CD8-positive, alpha-beta memory T cell (primary cell): ENCODE data around the gene GPX7. TPM values are rescaled to one million over a fixed set of nuclear protein-coding genes. Genes with fewer than 3 reads are reported as not detected.

Source experiments
- CTCF ChIA-PET: fragments of 350-600 bp; sonication (Branson Sonifier 250); formaldehyde crosslinking; loops from one replicate; lab custom pipeline; 2021; ENCODE audit warnings: antibody characterized with exemption; lab: Charles Lee
- POLR2A ChIA-PET: fragments of 350-600 bp; sonication (Branson Sonifier 250); formaldehyde crosslinking; loops from one replicate; lab custom pipeline; 2021; ENCODE audit warnings: antibody characterized with exemption; lab: Charles Lee
- DNase-seq, 5 donors: peaks; one replicate each; pipeline versions ENCODE4 v3.0.0 to v3.0.0-alpha.2; 2020 to 2022; ENCODE audit warnings: mixed read lengths in 1 of 5
- H3K27ac ChIP-seq: one replicate; pipeline ENCODE4 v1.7.0; 2013; ENCODE audit warnings: low read depth, mild to moderate bottlenecking, low read length, moderate library complexity
- H3K27me3 ChIP-seq: 2 replicates; pipeline ENCODE4 v1.7.0; 2013; ENCODE audit warnings: low read length, mild to moderate bottlenecking; ENCODE audit not compliant: insufficient read depth, poor library complexity, severe bottlenecking
- H3K36me3 ChIP-seq: 2 replicates; pipeline ENCODE4 v1.7.0; 2013; ENCODE audit warnings: mild to moderate bottlenecking, low read length, moderate library complexity; ENCODE audit not compliant: insufficient read depth
- H3K4me1 ChIP-seq: 2 replicates; pipeline ENCODE4 v1.7.0; 2013; ENCODE audit warnings: mild to moderate bottlenecking, low read length, moderate library complexity; ENCODE audit not compliant: insufficient read depth
- H3K4me3 ChIP-seq: 2 replicates; pipeline ENCODE4 v1.7.0; 2013; ENCODE audit warnings: mild to moderate bottlenecking, low read length
- H3K9me3 ChIP-seq: 2 replicates; pipeline ENCODE4 v1.7.0; 2013; ENCODE audit warnings: mild to moderate bottlenecking, low read length
- H3K27ac Mint-ChIP-seq, 8 donors: one replicate each; pipeline ENCODE4 v1.8.0; 2020 to 2021; ENCODE audit warnings: mixed read lengths in 8 of 8, mild to moderate bottlenecking in 6 of 8, inconsistent platforms in 3 of 8, moderate library complexity in 3 of 8
- H3K27me3 Mint-ChIP-seq, 2 donors: one replicate each; pipeline ENCODE4 v1.8.0; 2020 to 2021; ENCODE audit warnings: mixed read lengths in 2 of 2, mild to moderate bottlenecking in 1 of 2, moderate library complexity in 1 of 2
- H3K36me3 Mint-ChIP-seq, 3 donors: one replicate each; pipeline ENCODE4 v1.8.0; 2020 to 2021; ENCODE audit warnings: mixed read lengths in 3 of 3, inconsistent platforms in 1 of 3, mild to moderate bottlenecking in 1 of 3
- H3K4me1 Mint-ChIP-seq, 3 donors: one replicate each; pipeline ENCODE4 v1.8.0; 2020 to 2021; ENCODE audit warnings: mixed read lengths in 3 of 3, inconsistent platforms in 1 of 3, mild to moderate bottlenecking in 1 of 3
- H3K4me3 Mint-ChIP-seq, 7 donors: one replicate each; pipeline ENCODE4 v1.8.0; 2020 to 2021; ENCODE audit warnings: mixed read lengths in 7 of 7, mild to moderate bottlenecking in 6 of 7, moderate library complexity in 4 of 7, inconsistent platforms in 2 of 7
- H3K9me3 Mint-ChIP-seq, 5 donors: one replicate each; pipeline ENCODE4 v1.8.0; 2020 to 2022; ENCODE audit warnings: mixed read lengths in 5 of 5, mild to moderate bottlenecking in 3 of 5, moderate library complexity in 2 of 5, inconsistent platforms in 1 of 5
- polyA plus RNA-seq: library from polyadenylated mRNA; unstranded; fragments of 300-500 nt; fragmentation: Illumina TruSeq; gene quantifications from one replicate; pipeline ENCODE4 v1.2.3, GENCODE V29; 2021
- total RNA-seq, 2 experiments: library from RNA; stranded (reverse); gene quantifications; one replicate each; pipeline ENCODE4 v1.2.3, GENCODE V29; 2021

Gene GPX7
- total and polyA plus RNA-seq, 3 experiments from 2014 or later = 29.9 to 31.9 (median 30.0) TPM

GRCh38 chr1:52615489-52616042 is 13.4 kb downstream of the GPX7 start:
- no peaks in the 10 kb centered on the region for H3K27me3 Mint-ChIP-seq
- H3K27ac ChIP-seq = no peak overlapping the region
- peaks cover 0 to 1% (median 0%) of the 10 kb centered on the region in 5 donors for H3K9me3 Mint-ChIP-seq
- H3K27ac Mint-ChIP-seq = peak overlapping the region in 6 of 8 donors; percentile 6 to 74 (median 52)
- H3K9me3 ChIP-seq = no peaks in the 10 kb centered on the region
- no peaks in the 10 kb centered on the region for H3K27me3 ChIP-seq
- peaks cover 7 to 40% (median 25%) of the 10 kb centered on the region in 3 donors for H3K36me3 Mint-ChIP-seq
- peaks cover 8% of the 10 kb centered on the region for H3K4me1 ChIP-seq
- no peaks in the 10 kb centered on the region for H3K36me3 ChIP-seq
- no peak overlapping the region for H3K4me3 ChIP-seq
- peaks cover 29 to 51% (median 50%) of the 10 kb centered on the region in 3 donors for H3K4me1 Mint-ChIP-seq
- ChIA-PET POLR2A (interaction anchor here (0.6 to 0.7 kb wide), 2 partner anchors 20 to 120 kb away, joined by 3 to 10 read pairs; no protein-coding TSS in a partner anchor), CTCF (interaction anchor here (0.7 to 1.0 kb wide), 3 partner anchors 8 to 177 kb away, joined by 3 to 4 read pairs (median 3); partner anchors contain the start of gene SHISAL2A)
- no peak for DNase-seq
- H3K4me3 Mint-ChIP-seq = no peak overlapping the region

- Mint-ChIP-seq H3K27ac (no peak overlapping the region), H3K4me1 (peaks cover 23 to 41% (median 26%) of the 10 kb centered on the region in 3 donors), H3K27me3 (no peaks in the 10 kb centered on the region), H3K9me3 (peaks cover 0 to 2% (median 0%) of the 10 kb centered on the region in 5 donors), H3K4me3 (no peak overlapping the region), H3K36me3 (peaks cover 10 to 30% (median 19%) of the 10 kb centered on the region in 3 donors)
- no peak overlapping the region for H3K4me3 ChIP-seq
- H3K27me3 ChIP-seq = no peaks in the 10 kb centered on the region
- no peaks in the 10 kb centered on the region for H3K36me3 ChIP-seq
- POLR2A ChIA-PET = no interaction called here
- CTCF ChIA-PET = no interaction called here
- no peaks in the 10 kb centered on the region for H3K9me3 ChIP-seq
- no peak overlapping the region for H3K27ac ChIP-seq
- no peak for DNase-seq
- H3K4me1 ChIP-seq = peaks cover 4% of the 10 kb centered on the region
Observed at GRCh38 chr1:52621950-52622349, 19.8 kb downstream of the GPX7 start.

- POLR2A ChIA-PET = no interaction called here
- CTCF ChIA-PET = interaction anchor here (0.8 kb wide), 1 partner anchor 9 kb away, joined by 3 read pairs; no protein-coding TSS in a partner anchor
Observed at GRCh38 chr1:52623812-52624211, 21.6 kb downstream of the GPX7 start.

GRCh38 chr1:52627028-52627427 is 24.9 kb downstream of the GPX7 start:
- Histone ChIP-seq H3K9me3 (no peaks in the 10 kb centered on the region), H3K27ac (no peak overlapping the region), H3K36me3 (no peaks in the 10 kb centered on the region), H3K4me1 (peaks cover 29% of the 10 kb centered on the region), H3K4me3 (no peak overlapping the region), H3K27me3 (no peaks in the 10 kb centered on the region)
- H3K9me3 Mint-ChIP-seq = no peaks in the 10 kb centered on the region
- no peak for DNase-seq
- H3K27ac Mint-ChIP-seq = peak overlapping the region in 2 of 8 donors; percentile 9 to 74
- H3K27me3 Mint-ChIP-seq = no peaks in the 10 kb centered on the region
- H3K36me3 Mint-ChIP-seq = peaks cover 0 to 14% (median 6%) of the 10 kb centered on the region in 3 donors
- H3K4me1 Mint-ChIP-seq = peaks cover 40 to 56% (median 41%) of the 10 kb centered on the region in 3 donors
- peak overlapping the region in 2 of 7 donors; percentile 36 to 39 for H3K4me3 Mint-ChIP-seq
- POLR2A ChIA-PET = no interaction called here
- CTCF ChIA-PET = no interaction called here

More at GRCh38 chr1:52623812-52624211, 21.6 kb downstream of the GPX7 start:
- no peak overlapping the region for H3K4me3 Mint-ChIP-seq
- no peaks in the 10 kb centered on the region for H3K27me3 ChIP-seq
- peaks cover 10 to 21% (median 15%) of the 10 kb centered on the region in 3 donors for H3K36me3 Mint-ChIP-seq
- H3K4me1 ChIP-seq = peaks cover 4% of the 10 kb centered on the region
- no peaks in the 10 kb centered on the region for H3K27me3 Mint-ChIP-seq
- H3K4me3 ChIP-seq = no peak overlapping the region
- no peaks in the 10 kb centered on the region for H3K36me3 ChIP-seq
- no peaks in the 10 kb centered on the region for H3K9me3 ChIP-seq
- H3K4me1 Mint-ChIP-seq = peaks cover 24 to 40% (median 30%) of the 10 kb centered on the region in 3 donors
- H3K9me3 Mint-ChIP-seq = peaks cover 0 to 2% (median 0%) of the 10 kb centered on the region in 5 donors
- H3K27ac ChIP-seq = no peak overlapping the region
- no peak for DNase-seq
- no peak overlapping the region for H3K27ac Mint-ChIP-seq

- Mint-ChIP-seq H3K4me3 (no peak overlapping the region), H3K4me1 (peaks cover 49 to 64% (median 49%) of the 10 kb centered on the region in 3 donors), H3K36me3 (peaks cover 0 to 20% (median 6%) of the 10 kb centered on the region in 3 donors), H3K9me3 (no peaks in the 10 kb centered on the region), H3K27ac (peak overlapping the region in 5 of 8 donors; percentile 56 to 90 (median 79)), H3K27me3 (no peaks in the 10 kb centered on the region)
- CTCF ChIA-PET = no interaction called here
- H3K4me3 ChIP-seq = no peak overlapping the region
- no peak for DNase-seq
- peaks cover 39% of the 10 kb centered on the region for H3K4me1 ChIP-seq
- POLR2A ChIA-PET = no interaction called here
- H3K9me3 ChIP-seq = no peaks in the 10 kb centered on the region
- no peaks in the 10 kb centered on the region for H3K36me3 ChIP-seq
- H3K27ac ChIP-seq = no peak overlapping the region
- no peaks in the 10 kb centered on the region for H3K27me3 ChIP-seq
Observed at GRCh38 chr1:52628614-52629324, 26.6 kb downstream of the GPX7 start.

GRCh38 chr1:52629325-52629643 is 27.1 kb downstream of the GPX7 start:
- no peak overlapping the region for H3K4me3 ChIP-seq
- no peaks in the 10 kb centered on the region for H3K27me3 Mint-ChIP-seq
- H3K36me3 ChIP-seq = no peaks in the 10 kb centered on the region
- H3K27me3 ChIP-seq = no peaks in the 10 kb centered on the region
- H3K36me3 Mint-ChIP-seq = peaks cover 0 to 19% (median 6%) of the 10 kb centered on the region in 3 donors
- H3K9me3 Mint-ChIP-seq = no peaks in the 10 kb centered on the region
- peak overlapping the region in 2 of 7 donors; percentile 12 to 33 for H3K4me3 Mint-ChIP-seq
- H3K4me1 ChIP-seq = peaks cover 44% of the 10 kb centered on the region
- ChIA-PET CTCF (no interaction called here), POLR2A (no interaction called here)
- H3K27ac ChIP-seq = no peak overlapping the region
- no peak for DNase-seq
- H3K27ac Mint-ChIP-seq = peak overlapping the region in 4 of 8 donors; percentile 66 to 90 (median 80)
- peaks cover 52 to 66% (median 54%) of the 10 kb centered on the region in 3 donors for H3K4me1 Mint-ChIP-seq
- H3K9me3 ChIP-seq = no peaks in the 10 kb centered on the region

- Histone ChIP-seq H3K27ac (no peak overlapping the region), H3K4me3 (no peak overlapping the region), H3K36me3 (no peaks in the 10 kb centered on the region), H3K4me1 (peaks cover 48% of the 10 kb centered on the region), H3K9me3 (no peaks in the 10 kb centered on the region), H3K27me3 (no peaks in the 10 kb centered on the region)
- Mint-ChIP-seq H3K27ac (peak overlapping the region in 3 of 8 donors; percentile 57 to 82 (median 66)), H3K9me3 (no peaks in the 10 kb centered on the region), H3K36me3 (peaks cover 0 to 19% (median 6%) of the 10 kb centered on the region in 3 donors), H3K4me3 (peak overlapping the region in 3 of 7 donors; percentile 12 to 59 (median 33)), H3K4me1 (peaks cover 56 to 70% (median 58%) of the 10 kb centered on the region in 3 donors), H3K27me3 (no peaks in the 10 kb centered on the region)
- POLR2A ChIA-PET = no interaction called here
- no peak for DNase-seq
- CTCF ChIA-PET = no interaction called here
Observed at GRCh38 chr1:52629667-52630066, 27.5 kb downstream of the GPX7 start.
